K562 (cell line): ENCODE data around the gene SLMAP. TPM values are rescaled to one million over a fixed set of nuclear protein-coding genes. Genes with fewer than 3 reads are reported as not detected.

Experiments used
- ARID1B ChIP-seq: fragments of 450-650 bp; IDR thresholded peaks from 2 replicates; pipeline ENCODE4 v1.6.1; 2016; ENCODE audit warnings: antibody characterized with exemption, mild to moderate bottlenecking, inconsistent platforms
- CBFA2T2 ChIP-seq: fragments of 450-650 bp; conservative IDR thresholded peaks from 2 replicates; pipeline ENCODE4 v1.6.1; 2017; ENCODE audit warnings: mild to moderate bottlenecking
- E2F3 ChIP-seq: fragments of 250-450 bp; sonication (Bioruptor Pico); IDR thresholded peaks from 2 replicates; pipeline ENCODE4 v1.4.0; 2020; ENCODE audit warnings: mild to moderate bottlenecking
- ELF4 ChIP-seq: fragments of 450-650 bp; formaldehyde crosslinking; IDR thresholded peaks from 2 replicates; pipeline ENCODE4 v1.4.0; 2022; ENCODE audit warnings: missing genetic modification characterization
- ESRRA ChIP-seq: fragments of 450-650 bp; IDR thresholded peaks from 2 replicates; pipeline ENCODE4 v1.6.1; 2014; ENCODE audit warnings: low read depth, mild to moderate bottlenecking, moderate library complexity, borderline replicate concordance
- GABPB1 ChIP-seq: sonication (generic); formaldehyde crosslinking; IDR thresholded peaks from 2 replicates; pipeline ENCODE4 v1.8.0; 2022; ENCODE audit warnings: mild to moderate bottlenecking, missing genetic modification reagents
- GATAD2A ChIP-seq: fragments of 450-650 bp; IDR thresholded peaks from 2 replicates; pipeline ENCODE4 v1.6.1; 2017
- GTF3C2 ChIP-seq: IDR thresholded peaks from 3 replicates; pipeline ENCODE4 v1.6.1; 2011; ENCODE audit warnings: borderline replicate concordance, mild to moderate bottlenecking, moderate library complexity; ENCODE audit not compliant: insufficient read length; ENCODE audit errors: extremely low read depth
- MIER1 ChIP-seq: fragments of 450-650 bp; IDR thresholded peaks from 2 replicates; pipeline ENCODE4 v1.6.1; 2016; ENCODE audit warnings: antibody characterized with exemption, mild to moderate bottlenecking, low read depth
- NR2C1 ChIP-seq, 2 experiments: fragments of 450-650 bp; IDR thresholded peaks; 2 replicates each; pipeline ENCODE4 v1.6.1; 2017; ENCODE audit warnings: mild to moderate bottlenecking in 2 of 2, antibody characterized with exemption in 1 of 2, inconsistent platforms in 1 of 2, missing compliant biosample characterization in 1 of 2, missing genetic modification characterization in 1 of 2
- PHF20 ChIP-seq: fragments of 450-650 bp; IDR thresholded peaks from 2 replicates; pipeline ENCODE4 v1.6.1; 2018; ENCODE audit not compliant: partially characterized antibody
- RBM25 ChIP-seq: fragments of 200-400 bp; formaldehyde crosslinking; IDR thresholded peaks from 2 replicates; pipeline ENCODE4 v1.6.1; 2018; ENCODE audit warnings: low read length, low read depth, moderate library complexity; ENCODE audit not compliant: severe bottlenecking
- RCOR1 ChIP-seq, 2 experiments: IDR thresholded peaks; 2 replicates each; pipeline ENCODE4 v1.6.1; 2012; ENCODE audit warnings: low read depth in 2 of 2, low read length in 2 of 2, borderline replicate concordance in 1 of 2, improper control_type of control experiment in 1 of 2
- RNF2 ChIP-seq: sonication (generic); IDR thresholded peaks from 2 replicates; pipeline ENCODE4 v1.6.1; 2016
- SETDB1 ChIP-seq: IDR thresholded peaks from one replicate; pipeline ENCODE4 v1.6.1; 2012; ENCODE audit warnings: low read length, control low read depth, inconsistent platforms
- SMAD4 ChIP-seq: fragments of 250-450 bp; sonication (Bioruptor Pico); conservative IDR thresholded peaks from 2 replicates; pipeline ENCODE4 v1.8.0; 2021; ENCODE audit warnings: inconsistent platforms, mild to moderate bottlenecking, moderate library complexity
- STAG1 ChIP-seq: sonication (generic); formaldehyde crosslinking; IDR thresholded peaks from 2 replicates; pipeline ENCODE4 v1.5.0; 2020; ENCODE audit warnings: missing genetic modification reagents, borderline replicate concordance
- THAP7 ChIP-seq: fragments of 250-450 bp; sonication (Bioruptor Pico); IDR thresholded peaks from 2 replicates; pipeline ENCODE4 v1.5.0; 2021
- ZBTB17 ChIP-seq: fragments of 450-650 bp; formaldehyde crosslinking; IDR thresholded peaks from 2 replicates; pipeline ENCODE4 v1.4.0; 2020; ENCODE audit warnings: mild to moderate bottlenecking
- ZHX1 ChIP-seq: fragments of 150-350 bp; conservative IDR thresholded peaks from 2 replicates; pipeline ENCODE4 v1.6.1; 2014; ENCODE audit warnings: low read length
- ZNF324 ChIP-seq: fragments of 250-450 bp; sonication (Bioruptor Pico); IDR thresholded peaks from 2 replicates; pipeline ENCODE4 v1.4.0; 2020; ENCODE audit warnings: mild to moderate bottlenecking
- ZNF431 ChIP-seq: sonication (generic); formaldehyde crosslinking; IDR thresholded peaks from 2 replicates; pipeline ENCODE4 v1.8.0; 2022; ENCODE audit warnings: mild to moderate bottlenecking, missing genetic modification reagents
- ZNF57 ChIP-seq: fragments of 450-650 bp; formaldehyde crosslinking; IDR thresholded peaks from 2 replicates; pipeline ENCODE4 v1.4.0; 2020; ENCODE audit warnings: mild to moderate bottlenecking, moderate library complexity
- ZNF707 ChIP-seq: fragments of 250-450 bp; sonication (Bioruptor Pico); conservative IDR thresholded peaks from 2 replicates; pipeline ENCODE4 v1.8.0; 2022; ENCODE audit warnings: inconsistent platforms, mild to moderate bottlenecking, moderate library complexity
- polyA plus RNA-seq, 8 experiments: library from polyadenylated mRNA; depleted of rRNA in 4 of 8; stranded (reverse) in 5 of 8; unstranded in 3 of 8; fragments of >200 nt; fragmentation: Nextera tagmentation in 2 of 8; fragmentation: Illumina TruSeq in 1 of 8; extraction: Ambion mirVana in 2 of 8; extraction: Trizol in 1 of 8; gene quantifications; 2 replicates each; pipeline versions ENCODE4 v1.2.1 to v1.2.3, GENCODE V29; 2011 to 2014; ENCODE audit warnings: inconsistent platforms in 1 of 8, missing spikeins in 1 of 8
- total RNA-seq, 7 experiments: library from RNA; depleted of rRNA in 6 of 7; stranded (reverse); fragments of >200 nt in 6 of 7; fragmentation: Illumina TruSeq in 2 of 7; extraction: Trizol in 2 of 7; gene quantifications; 2 replicates each; pipeline versions ENCODE4 v1.2.1 to v1.2.3, GENCODE V29; 2011 to 2021; ENCODE audit warnings: low replicate concordance in 1 of 7

SLMAP gene
- total and polyA plus RNA-seq, 9 of the 15 experiments (the other 6 are each of a cell fraction or from before 2014, with no cell fraction given): 12.1 to 50.7 (median 28.3) TPM

GRCh38 chr3:57805674-57806073 is 49.6 kb downstream of the SLMAP start (continued):
- TF ChIP-seq ZHX1 (no peak), PHF20 (no peak), ZNF431 (no peak), THAP7 (no peak), RNF2 (no peak), MIER1 (peak; percentile 94), GABPB1 (CRISPR knock-in tag) (no peak), RBM25 (no peak), SETDB1 (no peak), GTF3C2 (no peak), ELF4 (0 out of 2 replicates have a peak, but pooled peaks have one; percentile 47), GATAD2A (no peak), ARID1B (peak; percentile 70), E2F3 (CRISPR knock-in tag) (no peak), ESRRA (no peak), ZBTB17 (CRISPR knock-in tag) (no peak), ZNF324 (no peak), ZNF707 (no peak), SMAD4 (CRISPR knock-in tag) (peak; percentile 34; the same call in 1 of the 2 replicates), RCOR1 (IDR thresholded peaks at IDR 0.05; ENCODE audit: borderline replicate concordance in 1 of 2, low read depth in 2 of 2, low read length in 2 of 2) (peak in 1 of 2 experiments; percentile 15; a peak in 1 of 4 replicates), STAG1 (CRISPR knock-in tag) (no peak), ZNF57 (CRISPR knock-in tag) (no peak), NR2C1 (IDR thresholded peaks at IDR 0.05) (no peak), NR2C1 (tag; IDR thresholded peaks at IDR 0.05) (0 out of 2 replicates have a peak, but pooled peaks have one; percentile 16), CBFA2T2 (no peak)
